Muscle layer of duodenum (tissue), 2 donors: ENCODE data around the gene LAMC1.

Source experiments
- H3K27ac ChIP-seq: one replicate; pipeline ENCODE4 v1.7.0; 2013; ENCODE audit warnings: mild to moderate bottlenecking, low read length
- H3K27me3 ChIP-seq: one replicate; pipeline ENCODE4 v1.7.0; 2013; ENCODE audit warnings: low read depth, mild to moderate bottlenecking, control low read depth, low read length
- H3K36me3 ChIP-seq, 2 donors: one replicate each; pipeline ENCODE4 v1.7.0; 2013; ENCODE audit warnings: low read length in 2 of 2, control low read depth in 1 of 2, mild to moderate bottlenecking in 1 of 2; ENCODE audit not compliant: insufficient read depth in 2 of 2, control insufficient read depth in 1 of 2
- H3K4me1 ChIP-seq, 2 donors: one replicate each; pipeline ENCODE4 v1.7.0; 2013; ENCODE audit warnings: low read length in 2 of 2, mild to moderate bottlenecking in 2 of 2, control low read depth in 1 of 2, moderate library complexity in 1 of 2; ENCODE audit not compliant: insufficient read depth in 2 of 2, control insufficient read depth in 1 of 2
- H3K4me3 ChIP-seq, 2 donors: one replicate each; pipeline ENCODE4 v1.7.0; 2013; ENCODE audit warnings: low read length in 2 of 2, low read depth in 1 of 2, mild to moderate bottlenecking in 1 of 2
- H3K9me3 ChIP-seq, 2 donors: one replicate each; pipeline ENCODE4 v1.7.0; 2013; ENCODE audit warnings: low read length in 2 of 2, control low read depth in 1 of 2, mild to moderate bottlenecking in 1 of 2; ENCODE audit not compliant: control insufficient read depth in 1 of 2
- donor health status: healthy.

LAMC1 gene

DNA sequence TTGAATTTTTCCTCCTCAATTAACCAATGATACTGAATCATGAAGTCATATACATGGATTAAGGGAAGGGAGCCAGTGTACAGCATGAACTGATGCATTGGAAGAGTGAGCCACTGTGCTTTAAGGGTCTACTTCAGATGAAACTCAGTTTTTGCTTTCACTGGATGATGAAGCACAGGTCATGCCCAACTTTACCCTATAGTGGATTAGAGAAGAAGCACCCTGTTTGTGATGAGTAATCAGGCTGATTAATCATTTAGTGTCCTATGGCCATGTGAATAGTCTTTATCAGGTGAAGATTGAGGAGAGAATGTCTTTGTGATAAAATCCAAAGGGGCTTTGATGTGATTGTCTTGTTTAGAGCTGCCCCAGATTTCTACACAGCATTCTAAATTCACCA is 24.7 kb upstream of the LAMC1 start:
- Histone ChIP-seq H3K27ac (no peak overlapping the region), H3K27me3 (no peaks in the 10 kb centered on the region), H3K9me3 (no peaks in the 10 kb centered on the region), H3K4me3 (no peak overlapping the region), H3K36me3 (no peaks in the 10 kb centered on the region), H3K4me1 (no peaks in the 10 kb centered on the region)

DNA sequence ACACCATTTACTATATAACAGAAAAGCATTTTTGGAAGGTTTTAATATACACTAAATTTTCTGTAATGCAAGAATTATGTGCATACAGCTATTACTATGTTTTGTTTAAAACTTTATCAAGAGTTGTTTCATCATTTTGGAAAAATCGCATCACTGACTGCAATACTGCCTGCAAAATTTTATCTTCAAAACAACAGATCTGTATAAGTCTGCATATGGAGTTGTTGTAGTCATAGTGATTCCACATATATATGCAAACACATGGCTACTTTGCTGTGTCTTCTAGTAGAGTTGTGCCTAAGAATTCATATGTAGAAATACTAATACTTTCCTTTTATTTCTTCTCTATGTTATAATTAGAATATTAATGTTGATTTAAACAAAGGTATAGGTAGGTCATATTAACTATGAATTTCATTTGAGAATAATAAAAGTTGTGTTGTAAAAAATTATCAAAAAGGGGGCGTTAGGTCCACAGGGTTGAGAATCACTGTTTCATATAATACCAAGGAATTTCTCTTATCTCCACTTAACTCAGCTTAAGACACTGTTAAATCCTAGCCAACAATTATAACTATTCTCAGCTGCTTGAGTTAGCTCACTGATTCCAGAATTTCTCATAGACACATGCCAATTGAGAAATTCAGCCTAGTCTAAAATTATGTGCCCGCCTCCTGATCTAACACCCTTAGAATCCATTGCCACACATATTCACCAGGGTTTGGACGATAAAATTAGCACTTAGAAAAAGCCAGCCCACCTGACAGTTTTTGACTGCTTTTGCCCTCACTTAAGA is 22.9 kb upstream of the LAMC1 start:
- Histone ChIP-seq H3K27ac (no peak overlapping the region), H3K9me3 (no peaks in the 10 kb centered on the region), H3K4me3 (no peak overlapping the region), H3K4me1 (no peaks in the 10 kb centered on the region), H3K36me3 (no peaks in the 10 kb centered on the region), H3K27me3 (no peaks in the 10 kb centered on the region)

GRCh38 chr1:183002267-183002666 is 21.0 kb upstream of the LAMC1 start:
- Histone ChIP-seq H3K4me3 (no peak overlapping the region), H3K27ac (no peak overlapping the region), H3K4me1 (no peaks in the 10 kb centered on the region), H3K36me3 (no peaks in the 10 kb centered on the region), H3K27me3 (no peaks in the 10 kb centered on the region), H3K9me3 (no peaks in the 10 kb centered on the region)

DNA sequence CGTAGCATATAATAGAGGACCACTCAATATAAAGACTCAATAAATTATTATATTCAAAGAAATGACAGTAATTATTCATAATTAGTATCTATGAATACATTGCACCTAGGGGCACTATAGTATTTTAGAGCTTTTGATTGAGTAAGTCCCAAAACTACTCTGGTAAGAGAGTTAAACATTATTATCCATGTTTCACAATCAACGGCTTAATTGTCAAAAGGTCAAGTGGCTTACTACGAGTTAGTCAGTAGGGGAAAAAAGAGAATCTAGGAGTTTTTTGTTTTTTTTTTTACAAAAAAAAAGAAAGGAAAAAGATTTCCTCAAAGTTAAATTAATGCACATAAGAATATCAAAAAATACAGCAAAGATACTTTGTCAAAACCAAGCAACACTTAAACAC is 20.4 kb upstream of the LAMC1 start:
- H3K27ac ChIP-seq = peak overlapping the region; percentile 40

GRCh38 chr1:183003203-183003602 is 20.0 kb upstream of the LAMC1 start:
- Histone ChIP-seq H3K4me3 (no peak overlapping the region), H3K27me3 (no peaks in the 10 kb centered on the region), H3K9me3 (no peaks in the 10 kb centered on the region), H3K36me3 (no peaks in the 10 kb centered on the region), H3K4me1 (no peaks in the 10 kb centered on the region), H3K27ac (peak overlapping the region; percentile 40)

More for the DNA sequence above, 20.4 kb upstream of the LAMC1 start:
- no peak overlapping the region for H3K4me3 ChIP-seq
- no peaks in the 10 kb centered on the region for H3K36me3 ChIP-seq
- H3K9me3 ChIP-seq = no peaks in the 10 kb centered on the region
- H3K4me1 ChIP-seq = no peaks in the 10 kb centered on the region
- H3K27me3 ChIP-seq = no peaks in the 10 kb centered on the region

DNA sequence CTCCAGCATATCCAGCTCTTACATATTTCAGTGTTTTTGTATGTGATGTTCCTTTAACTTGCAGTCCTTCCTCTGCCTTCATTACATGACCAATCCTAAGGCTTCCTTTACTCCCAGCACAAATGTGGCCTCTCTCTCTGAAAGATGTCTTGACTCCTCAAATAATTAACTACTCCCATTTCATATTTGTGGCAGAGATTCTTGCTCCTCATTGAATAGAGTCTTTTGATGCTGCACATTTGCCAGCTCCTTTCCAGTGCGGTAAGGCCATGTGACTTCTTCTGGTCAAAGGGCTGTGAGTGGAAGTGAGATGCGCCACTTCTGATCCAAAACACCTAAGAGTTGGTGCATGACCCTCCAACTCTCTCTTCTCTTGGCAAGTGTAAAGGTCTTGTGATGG is 19.1 kb upstream of the LAMC1 start:
- Histone ChIP-seq H3K9me3 (no peaks in the 10 kb centered on the region), H3K4me1 (no peaks in the 10 kb centered on the region), H3K36me3 (no peaks in the 10 kb centered on the region), H3K27me3 (no peaks in the 10 kb centered on the region), H3K4me3 (no peak overlapping the region), H3K27ac (no peak overlapping the region)

DNA sequence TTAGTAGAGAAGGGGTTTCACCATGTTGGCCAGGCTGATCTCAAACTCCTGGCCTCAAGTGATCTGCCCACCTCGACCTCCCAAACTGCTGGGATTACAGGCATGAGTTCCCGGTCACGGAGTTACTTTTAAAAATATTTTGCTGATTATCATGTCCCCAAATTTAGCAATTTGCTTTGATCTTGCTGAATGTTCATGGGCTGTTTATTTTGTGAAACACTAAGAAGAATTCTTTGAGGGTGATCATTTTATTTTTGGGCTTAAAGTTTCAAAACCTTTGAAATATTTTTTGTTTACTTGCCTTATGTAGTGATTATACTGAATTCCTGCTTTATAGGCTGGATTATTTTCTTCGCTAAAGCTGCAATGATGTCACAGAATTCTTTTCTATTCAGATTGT is 11.4 kb upstream of the LAMC1 start:
- H3K27ac ChIP-seq = no peak overlapping the region
- H3K4me1 ChIP-seq = no peaks in the 10 kb centered on the region
- no peaks in the 10 kb centered on the region for H3K27me3 ChIP-seq
- H3K9me3 ChIP-seq = no peaks in the 10 kb centered on the region
- no peak overlapping the region for H3K4me3 ChIP-seq
- no peaks in the 10 kb centered on the region for H3K36me3 ChIP-seq

GRCh38 chr1:183012301-183012994 is 10.8 kb upstream of the LAMC1 start:
- Histone ChIP-seq H3K36me3 (no peaks in the 10 kb centered on the region), H3K27ac (no peak overlapping the region), H3K27me3 (no peaks in the 10 kb centered on the region), H3K4me3 (no peak overlapping the region), H3K4me1 (no peaks in the 10 kb centered on the region), H3K9me3 (no peaks in the 10 kb centered on the region)

DNA sequence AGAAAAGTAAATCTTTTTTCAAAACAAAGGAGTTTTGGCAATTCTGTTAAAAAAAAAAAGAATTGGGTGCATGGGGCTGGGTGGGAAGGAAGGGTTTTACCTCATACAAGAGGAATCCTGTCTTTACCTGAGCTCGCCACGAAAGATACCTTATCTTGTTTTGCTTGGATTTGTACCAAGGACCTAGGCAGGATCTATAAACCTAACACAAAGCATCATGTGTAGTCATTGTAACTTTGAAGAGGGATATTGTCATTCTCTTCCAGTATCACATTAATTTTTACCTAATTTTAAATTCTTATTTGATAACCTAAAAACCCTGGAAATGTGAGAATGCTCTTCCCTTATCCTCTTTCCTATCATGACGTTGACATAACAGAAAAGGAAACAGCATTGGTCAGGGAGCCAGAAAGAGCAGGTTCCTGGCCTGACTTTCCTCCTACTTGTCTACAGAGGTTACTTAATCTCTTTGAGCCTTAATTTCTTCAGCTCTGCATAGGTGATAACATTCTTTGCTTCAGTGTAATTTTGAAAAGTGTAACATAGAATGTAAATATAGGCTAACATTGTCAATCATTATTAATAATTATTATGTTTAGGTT is 4.0 kb upstream of the LAMC1 start:
- no peaks in the 10 kb centered on the region for H3K9me3 ChIP-seq
- H3K27me3 ChIP-seq = no peaks in the 10 kb centered on the region
- no peaks in the 10 kb centered on the region for H3K4me1 ChIP-seq
- no peak overlapping the region for H3K4me3 ChIP-seq
- peaks cover 0 to 4% of the 10 kb centered on the region in 2 donors for H3K36me3 ChIP-seq
- no peak overlapping the region for H3K27ac ChIP-seq

DNA sequence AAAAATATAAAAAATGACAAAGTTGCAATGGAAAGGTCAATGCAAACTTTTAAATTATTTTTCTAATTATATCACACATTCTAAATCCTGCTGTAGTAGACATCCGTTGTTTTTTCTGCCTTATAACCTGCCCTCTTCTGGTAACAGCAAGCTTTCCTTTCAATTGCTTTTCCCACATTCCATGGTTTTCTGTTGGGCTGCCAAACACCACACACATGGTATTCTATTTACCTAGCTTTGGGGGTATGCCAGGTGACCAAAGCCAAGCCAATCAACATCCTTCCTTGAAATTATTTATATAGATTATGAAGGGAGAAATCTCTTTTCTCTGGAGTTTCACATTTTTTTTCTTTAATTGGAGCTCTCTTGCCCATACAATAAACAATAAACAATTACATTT is 3.4 kb upstream of the LAMC1 start:
- H3K36me3 ChIP-seq = peaks cover 0 to 4% of the 10 kb centered on the region in 2 donors
- no peaks in the 10 kb centered on the region for H3K9me3 ChIP-seq
- no peak overlapping the region for H3K4me3 ChIP-seq
- H3K27ac ChIP-seq = no peak overlapping the region
- H3K27me3 ChIP-seq = no peaks in the 10 kb centered on the region
- no peaks in the 10 kb centered on the region for H3K4me1 ChIP-seq

GRCh38 chr1:183021405-183022201 is 1.6 kb upstream of the LAMC1 start:
- Histone ChIP-seq H3K4me1 (no peaks in the 10 kb centered on the region), H3K27ac (peak overlapping the region; percentile 93), H3K9me3 (no peaks in the 10 kb centered on the region), H3K4me3 (peak overlapping the region; percentile 62 to 69), H3K36me3 (peaks cover 0 to 4% of the 10 kb centered on the region in 2 donors), H3K27me3 (no peaks in the 10 kb centered on the region)
